Pancreas (tissue), 10 donors: ENCODE results near the gene ENO2. TPM values are rescaled to one million over a fixed set of nuclear protein-coding genes. Genes with fewer than 3 reads are reported as not detected.
"Not testable (repeated sequence)": the region's sequence is repeated elsewhere in the genome, so short reads cannot be mapped to it uniquely, and the experiment has no call there.

ENCODE experiments used
- ATAC-seq, 4 donors: fragments of 200-7000 bp; cut with Tn5 transposase; one replicate each; pipeline versions ENCODE4 v1.8.0 to v1.9.1; 2020; ENCODE audit warnings: mild to moderate bottlenecking in 4 of 4, moderate library complexity in 4 of 4
- DNase-seq, 6 donors: peaks; one replicate each; pipeline ENCODE4 v3.0.0-alpha.2; 2020
- FAIRE-seq: peaks from 2 replicates; lab custom pipeline; 2012; peaks lifted over from hg19 to GRCh38; lab: Jason Lieb, UNC
- H3K27ac ChIP-seq, 4 donors: fragments of 200-600 bp; sonication (generic); 1 replicate in 3 of 4; 2 replicates in 1 of 4; pipeline versions ENCODE4 v1.5.0 to v1.8.0; 2020
- H3K27me3 ChIP-seq, 4 donors: fragments of 200-600 bp; one replicate each; pipeline ENCODE4 v1.8.0; 2021
- H3K36me3 ChIP-seq, 3 donors: fragments of 200-600 bp; sonication (generic) in 1 of 3; one replicate each; pipeline versions ENCODE4 v1.5.0 to v1.8.0; 2020 to 2021
- H3K4me1 ChIP-seq, 3 donors: fragments of 200-600 bp; one replicate each; pipeline ENCODE4 v1.8.0; 2021
- H3K4me3 ChIP-seq, 4 donors: fragments of 200-600 bp; sonication (generic) in 2 of 4; one replicate each; pipeline versions ENCODE4 v1.5.0 to v1.8.0; 2020 to 2021
- H3K9me3 ChIP-seq, 4 donors: fragments of 200-600 bp; one replicate each; pipeline ENCODE4 v1.8.0; 2021
- CTCF ChIP-seq, 4 donors: fragments of 200-600 bp; sonication (generic) in 3 of 4; IDR thresholded peaks; one replicate each; pipeline versions ENCODE4 v1.5.0 to v1.8.0; 2021; ENCODE audit warnings: antibody characterized with exemption in 4 of 4
- WGBS, 2 donors: extraction: QIAGEN DNeasy Blood & Tissue Kit; methylation state at CpG; one replicate each; pipeline ENCODE4 v1.1.7; 2013; 5-methylcytosine and 5-hydroxymethylcytosine counted together
- intact Hi-C, 3 donors: fragments of 100-400 bp; cut with DNase I; formaldehyde crosslinking; loops; one replicate each; pipeline versions ENCODE4 v1.11.1 to v1.14.2; 2022
- polyA plus RNA-seq, 2 donors: library from polyadenylated mRNA; stranded (reverse); fragments of 200-250 nt; gene quantifications; one replicate each; pipeline ENCODE4 v1.2.3, GENCODE V29; 2013
- total RNA-seq, 6 donors: library from RNA; stranded (reverse); fragmentation: NEBNext Ultra II Directional in 4 of 6; extraction: Animal tissue kit (Norgen Biotek cat#: 25700) in 4 of 6; gene quantifications; one replicate each; pipeline versions ENCODE4 v1.2.1 to v1.2.4, GENCODE V29; 2021 to 2023
- donor health status: healthy with polysubstance abuse.
- donor health status: DM: no; HTN: no; CAD: no; lungs with moderate emphysema.
- donor health status: DM: no; HTN: no; CAD: no.
- donor health status: control.
- donor health status: control.
- donor health status: Bipolar disorder and iron deficiency.
- donor health status: DM: yes; HTN: yes; CAD: no.
- donor health status: DM: no; HTN: no; CAD: no.
- donor health status: DM: no; HTN: no; CAD: no.
- donor health status: DM: yes; HTN: yes; CAD: no.

The ENO2 gene
- total and polyA plus RNA-seq, 8 donors, result 2.3 to 53.6 (median 6.6) TPM

DNA sequence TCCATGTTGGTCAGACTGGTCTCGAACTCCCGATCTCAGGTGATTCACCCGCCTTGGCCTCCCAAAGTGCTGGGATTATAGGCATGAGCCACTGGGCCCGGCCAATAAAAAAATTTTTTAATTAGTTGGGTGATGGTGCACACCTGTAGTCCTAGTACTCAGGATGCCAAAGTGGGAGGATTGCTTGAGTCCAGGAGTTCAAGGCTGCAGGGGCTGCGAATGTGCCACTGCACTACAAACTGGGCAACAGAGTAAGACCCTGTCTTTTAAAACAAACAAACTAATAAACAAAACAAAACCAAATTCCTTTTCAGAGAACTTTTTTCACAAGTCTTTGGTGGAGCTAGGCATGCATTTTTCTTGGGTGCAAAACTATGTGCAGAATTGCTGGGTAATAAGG, 31.1 kb upstream of the ENO2 start:
- intact Hi-C loops, result no loop called here
- ATAC-seq, result no peak
- no peak for DNase-seq
- Histone ChIP-seq H3K9me3 (no peaks in the 10 kb centered on the region), H3K27me3 (no peaks in the 10 kb centered on the region), H3K4me1 (peaks cover 0 to 4% (median 0%) of the 10 kb centered on the region in 3 donors), H3K36me3 (no peaks in the 10 kb centered on the region), H3K4me3 (no peak overlapping the region), H3K27ac (no peak overlapping the region)
- WGBS, 2 donors, result 94 to 96% methylated on average over 5 of the region's 5 CpGs
- no peak for TF ChIP-seq CTCF (IDR thresholded peaks at IDR 0.05)
- no peak for FAIRE-seq

DNA sequence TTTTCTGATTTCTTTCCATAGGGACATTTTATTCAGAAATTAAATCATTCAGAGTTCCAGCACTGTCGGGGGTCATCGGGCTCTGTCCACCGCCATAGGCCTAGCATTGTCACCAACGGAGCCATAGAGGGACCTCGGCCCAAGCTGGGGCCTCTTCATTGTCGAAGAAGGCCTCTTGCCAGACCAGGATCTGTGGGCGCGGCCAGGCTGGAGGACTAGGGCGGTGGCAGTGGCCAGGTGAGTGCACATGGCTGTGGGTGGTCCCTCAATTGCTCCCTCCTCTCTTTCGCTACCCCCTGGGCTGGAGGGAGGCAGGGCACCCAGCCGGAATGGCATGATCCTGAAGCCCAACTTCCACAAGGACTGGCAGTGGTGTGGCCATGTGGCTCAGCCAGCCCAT, 30.7 kb upstream of the ENO2 start:
- intact Hi-C loops, result no loop called here
- Histone ChIP-seq H3K9me3 (no peaks in the 10 kb centered on the region), H3K27ac (no peak overlapping the region), H3K27me3 (no peaks in the 10 kb centered on the region), H3K4me3 (no peak overlapping the region), H3K36me3 (no peaks in the 10 kb centered on the region), H3K4me1 (peaks cover 0 to 4% (median 0%) of the 10 kb centered on the region in 3 donors)
- no peak for DNase-seq
- FAIRE-seq, result no peak
- no peak for ATAC-seq
- 89 to 95% methylated on average over 11 of the region's 11 CpGs for WGBS, 2 donors
- no peak for TF ChIP-seq CTCF (IDR thresholded peaks at IDR 0.05)

GRCh38 chr12:6884539-6884938, 29.8 kb upstream of the ENO2 start:
- no peaks in the 10 kb centered on the region for H3K9me3 ChIP-seq
- DNase-seq (no peak), FAIRE-seq (no peak), ATAC-seq (no peak)
- peaks cover 0 to 4% (median 0%) of the 10 kb centered on the region in 3 donors for H3K4me1 ChIP-seq
- H3K4me3 ChIP-seq, result no peak overlapping the region
- intact Hi-C loops, result no loop called here
- WGBS, 2 donors, result 80 to 81% methylated on average over 22 of the region's 22 CpGs
- no peak overlapping the region for H3K27ac ChIP-seq
- no peaks in the 10 kb centered on the region for H3K36me3 ChIP-seq
- H3K27me3 ChIP-seq, result no peaks in the 10 kb centered on the region
- no peak for TF ChIP-seq CTCF (IDR thresholded peaks at IDR 0.05)

GRCh38 chr12:6886206-6886999, 28.0 kb upstream of the ENO2 start:
- intact Hi-C loops, H3K27ac ChIP-seq, H3K9me3 ChIP-seq, H3K27me3 ChIP-seq, DNase-seq, FAIRE-seq, ATAC-seq, H3K4me1 ChIP-seq, H3K36me3 ChIP-seq, H3K4me3 ChIP-seq: not testable (repeated sequence)
- 59 to 68% methylated on average over 11 to 12 of the region's 15 CpGs for whole genome bisulfite sequencing, 2 donors

- WGBS, 2 donors, result 76 to 84% methylated on average over 8 of the region's 8 CpGs
- DNase-seq (no peak), FAIRE-seq (no peak), ATAC-seq (no peak)
- no peak for TF ChIP-seq CTCF (IDR thresholded peaks at IDR 0.05)
- H3K36me3 ChIP-seq, result no peaks in the 10 kb centered on the region
- H3K27me3 ChIP-seq, result no peaks in the 10 kb centered on the region
- no peaks in the 10 kb centered on the region for H3K9me3 ChIP-seq
- no peak overlapping the region for H3K4me3 ChIP-seq
- no peak overlapping the region for H3K27ac ChIP-seq
- no peaks in the 10 kb centered on the region for H3K4me1 ChIP-seq
- intact Hi-C loops, result no loop called here
These were observed 26.9 kb upstream of the ENO2 start for GRCh38 chr12:6887460-6887859.
